ENCODE measurements around the gene NXPH4.

The NXPH4 gene

GRCh38 chr12:57209916-57210315 is 6.7 kb upstream of the NXPH4 start:
- H3K27ac ChIP-seq (ENCODE audit: low read depth in 2 of 2, low read length in 2 of 2): no peak overlapping the region
- H3K4me3 ChIP-seq (ENCODE audit: low read length in 2 of 2): no peak overlapping the region
- peaks cover 39 to 63% of the 10 kb centered on the region in 2 donors for H3K36me3 ChIP-seq (ENCODE audit: control insufficient read depth in 2 of 2, insufficient read depth in 2 of 2, low read length in 2 of 2)

GRCh38 chr12:57210461-57210860 is 6.1 kb upstream of the NXPH4 start:
- Histone ChIP-seq H3K27ac (ENCODE audit: low read depth in 2 of 2, low read length in 2 of 2) (no peak overlapping the region), H3K27me3 (ENCODE audit: control insufficient read depth in 2 of 2, insufficient read depth in 2 of 2, low read length in 2 of 2) (peaks cover 9 to 10% of the 10 kb centered on the region in 2 donors), H3K4me1 (ENCODE audit: control insufficient read depth in 2 of 2, insufficient read depth in 2 of 2, low read length in 2 of 2) (peaks cover 3 to 7% of the 10 kb centered on the region in 2 donors), H3K9me3 (ENCODE audit: control insufficient read depth in 2 of 2, low read length in 2 of 2) (no peaks in the 10 kb centered on the region), H3K9ac (ENCODE audit: low read depth in 1 of 2, low read length in 2 of 2) (no peak overlapping the region), H3K4me3 (ENCODE audit: low read length in 2 of 2) (no peak overlapping the region), H3K36me3 (ENCODE audit: control insufficient read depth in 2 of 2, insufficient read depth in 2 of 2, low read length in 2 of 2) (peaks cover 34 to 58% of the 10 kb centered on the region in 2 donors)

More at GRCh38 chr12:57209916-57210315, 6.7 kb upstream of the NXPH4 start:
- Histone ChIP-seq H3K9me3 (ENCODE audit: control insufficient read depth in 2 of 2, low read length in 2 of 2) (no peaks in the 10 kb centered on the region), H3K9ac (ENCODE audit: low read depth in 1 of 2, low read length in 2 of 2) (no peak overlapping the region), H3K27me3 (ENCODE audit: control insufficient read depth in 2 of 2, insufficient read depth in 2 of 2, low read length in 2 of 2) (peaks cover 4 to 5% of the 10 kb centered on the region in 2 donors), H3K4me1 (ENCODE audit: control insufficient read depth in 2 of 2, insufficient read depth in 2 of 2, low read length in 2 of 2) (peaks cover 3 to 7% of the 10 kb centered on the region in 2 donors)

GRCh38 chr12:57210926-57211692 is 5.5 kb upstream of the NXPH4 start:
- Histone ChIP-seq H3K4me3 (ENCODE audit: low read length in 2 of 2) (no peak overlapping the region), H3K9me3 (ENCODE audit: control insufficient read depth in 2 of 2, low read length in 2 of 2) (no peaks in the 10 kb centered on the region), H3K4me1 (ENCODE audit: control insufficient read depth in 2 of 2, insufficient read depth in 2 of 2, low read length in 2 of 2) (peaks cover 7 to 11% of the 10 kb centered on the region in 2 donors), H3K36me3 (ENCODE audit: control insufficient read depth in 2 of 2, insufficient read depth in 2 of 2, low read length in 2 of 2) (peaks cover 27 to 51% of the 10 kb centered on the region in 2 donors), H3K9ac (ENCODE audit: low read depth in 1 of 2, low read length in 2 of 2) (no peak overlapping the region), H3K27me3 (ENCODE audit: control insufficient read depth in 2 of 2, insufficient read depth in 2 of 2, low read length in 2 of 2) (peaks cover 15 to 16% of the 10 kb centered on the region in 2 donors), H3K27ac (ENCODE audit: low read depth in 2 of 2, low read length in 2 of 2) (no peak overlapping the region)

GRCh38 chr12:57211791-57212700 is 4.5 kb upstream of the NXPH4 start:
- Histone ChIP-seq H3K4me1 (ENCODE audit: control insufficient read depth in 2 of 2, insufficient read depth in 2 of 2, low read length in 2 of 2) (peaks cover 10 to 16% of the 10 kb centered on the region in 2 donors), H3K27me3 (ENCODE audit: control insufficient read depth in 2 of 2, insufficient read depth in 2 of 2, low read length in 2 of 2) (peaks cover 15 to 22% of the 10 kb centered on the region in 2 donors), H3K36me3 (ENCODE audit: control insufficient read depth in 2 of 2, insufficient read depth in 2 of 2, low read length in 2 of 2) (peaks cover 22 to 45% of the 10 kb centered on the region in 2 donors), H3K27ac (ENCODE audit: low read depth in 2 of 2, low read length in 2 of 2) (no peak overlapping the region), H3K4me3 (ENCODE audit: low read length in 2 of 2) (no peak overlapping the region), H3K9me3 (ENCODE audit: control insufficient read depth in 2 of 2, low read length in 2 of 2) (no peaks in the 10 kb centered on the region), H3K9ac (ENCODE audit: low read depth in 1 of 2, low read length in 2 of 2) (no peak overlapping the region)

GRCh38 chr12:57212701-57213057 is 3.9 kb upstream of the NXPH4 start:
- H3K36me3 ChIP-seq (ENCODE audit: control insufficient read depth in 2 of 2, insufficient read depth in 2 of 2, low read length in 2 of 2): peaks cover 19 to 41% of the 10 kb centered on the region in 2 donors

GRCh38 chr12:57213058-57213715 is 3.4 kb upstream of the NXPH4 start:
- Histone ChIP-seq H3K9ac (ENCODE audit: low read depth in 1 of 2, low read length in 2 of 2) (no peak overlapping the region), H3K36me3 (ENCODE audit: control insufficient read depth in 2 of 2, insufficient read depth in 2 of 2, low read length in 2 of 2) (peaks cover 19 to 38% of the 10 kb centered on the region in 2 donors), H3K4me3 (ENCODE audit: low read length in 2 of 2) (no peak overlapping the region), H3K27me3 (ENCODE audit: control insufficient read depth in 2 of 2, insufficient read depth in 2 of 2, low read length in 2 of 2) (peaks cover 26 to 33% of the 10 kb centered on the region in 2 donors), H3K4me1 (ENCODE audit: control insufficient read depth in 2 of 2, insufficient read depth in 2 of 2, low read length in 2 of 2) (peaks cover 15 to 21% of the 10 kb centered on the region in 2 donors), H3K27ac (ENCODE audit: low read depth in 2 of 2, low read length in 2 of 2) (no peak overlapping the region), H3K9me3 (ENCODE audit: control insufficient read depth in 2 of 2, low read length in 2 of 2) (no peaks in the 10 kb centered on the region)

More at GRCh38 chr12:57212701-57213057, 3.9 kb upstream of the NXPH4 start:
- Histone ChIP-seq H3K27me3 (ENCODE audit: control insufficient read depth in 2 of 2, insufficient read depth in 2 of 2, low read length in 2 of 2) (peaks cover 21 to 28% of the 10 kb centered on the region in 2 donors), H3K9ac (ENCODE audit: low read depth in 1 of 2, low read length in 2 of 2) (no peak overlapping the region), H3K27ac (ENCODE audit: low read depth in 2 of 2, low read length in 2 of 2) (no peak overlapping the region), H3K9me3 (ENCODE audit: control insufficient read depth in 2 of 2, low read length in 2 of 2) (no peaks in the 10 kb centered on the region), H3K4me1 (ENCODE audit: control insufficient read depth in 2 of 2, insufficient read depth in 2 of 2, low read length in 2 of 2) (peaks cover 15 to 21% of the 10 kb centered on the region in 2 donors), H3K4me3 (ENCODE audit: low read length in 2 of 2) (no peak overlapping the region)

- no peak overlapping the region for H3K4me3 ChIP-seq (ENCODE audit: low read length in 2 of 2)
- peaks cover 32 to 40% of the 10 kb centered on the region in 2 donors for H3K27me3 ChIP-seq (ENCODE audit: control insufficient read depth in 2 of 2, insufficient read depth in 2 of 2, low read length in 2 of 2)
- H3K9ac ChIP-seq (ENCODE audit: low read depth in 1 of 2, low read length in 2 of 2): no peak overlapping the region
- peaks cover 15 to 21% of the 10 kb centered on the region in 2 donors for H3K4me1 ChIP-seq (ENCODE audit: control insufficient read depth in 2 of 2, insufficient read depth in 2 of 2, low read length in 2 of 2)
- peaks cover 16 to 32% of the 10 kb centered on the region in 2 donors for H3K36me3 ChIP-seq (ENCODE audit: control insufficient read depth in 2 of 2, insufficient read depth in 2 of 2, low read length in 2 of 2)
- no peaks in the 10 kb centered on the region for H3K9me3 ChIP-seq (ENCODE audit: control insufficient read depth in 2 of 2, low read length in 2 of 2)
- H3K27ac ChIP-seq (ENCODE audit: low read depth in 2 of 2, low read length in 2 of 2): no peak overlapping the region
Observed at GRCh38 chr12:57213763-57214397, 2.7 kb upstream of the NXPH4 start.

GRCh38 chr12:57214398-57214781 is 2.2 kb upstream of the NXPH4 start:
- no peak overlapping the region for H3K27ac ChIP-seq (ENCODE audit: low read depth in 2 of 2, low read length in 2 of 2)

GRCh38 chr12:57215065-57215464 is 1.5 kb upstream of the NXPH4 start:
- no peak overlapping the region for H3K4me3 ChIP-seq (ENCODE audit: low read length in 2 of 2)
- H3K4me1 ChIP-seq (ENCODE audit: control insufficient read depth in 2 of 2, insufficient read depth in 2 of 2, low read length in 2 of 2): peaks cover 15 to 21% of the 10 kb centered on the region in 2 donors
- H3K27me3 ChIP-seq (ENCODE audit: control insufficient read depth in 2 of 2, insufficient read depth in 2 of 2, low read length in 2 of 2): peaks cover 42 to 52% of the 10 kb centered on the region in 2 donors
- no peak overlapping the region for H3K27ac ChIP-seq (ENCODE audit: low read depth in 2 of 2, low read length in 2 of 2)
- H3K9ac ChIP-seq (ENCODE audit: low read depth in 1 of 2, low read length in 2 of 2): no peak overlapping the region
- H3K36me3 ChIP-seq (ENCODE audit: control insufficient read depth in 2 of 2, insufficient read depth in 2 of 2, low read length in 2 of 2): peaks cover 8 to 22% of the 10 kb centered on the region in 2 donors
- no peaks in the 10 kb centered on the region for H3K9me3 ChIP-seq (ENCODE audit: control insufficient read depth in 2 of 2, low read length in 2 of 2)

More at GRCh38 chr12:57214398-57214781, 2.2 kb upstream of the NXPH4 start:
- Histone ChIP-seq H3K4me3 (ENCODE audit: low read length in 2 of 2) (no peak overlapping the region), H3K36me3 (ENCODE audit: control insufficient read depth in 2 of 2, insufficient read depth in 2 of 2, low read length in 2 of 2) (peaks cover 11 to 27% of the 10 kb centered on the region in 2 donors), H3K27me3 (ENCODE audit: control insufficient read depth in 2 of 2, insufficient read depth in 2 of 2, low read length in 2 of 2) (peaks cover 37 to 45% of the 10 kb centered on the region in 2 donors), H3K4me1 (ENCODE audit: control insufficient read depth in 2 of 2, insufficient read depth in 2 of 2, low read length in 2 of 2) (peaks cover 15 to 21% of the 10 kb centered on the region in 2 donors), H3K9ac (ENCODE audit: low read depth in 1 of 2, low read length in 2 of 2) (no peak overlapping the region), H3K9me3 (ENCODE audit: control insufficient read depth in 2 of 2, low read length in 2 of 2) (no peaks in the 10 kb centered on the region)
